GM12892 (cell line): ENCODE results near the gene MVP.

Experiments used
- POLR2A ChIP-seq: IDR thresholded peaks from 2 replicates; pipeline ENCODE4 v1.6.1; 2011; ENCODE audit warnings: low read depth, low read length, control low read depth
- TAF1 ChIP-seq: IDR thresholded peaks from 2 replicates; pipeline ENCODE4 v1.6.1; 2011; ENCODE audit warnings: low read depth, mild to moderate bottlenecking, control low read depth, low read length, borderline replicate concordance

DNA sequence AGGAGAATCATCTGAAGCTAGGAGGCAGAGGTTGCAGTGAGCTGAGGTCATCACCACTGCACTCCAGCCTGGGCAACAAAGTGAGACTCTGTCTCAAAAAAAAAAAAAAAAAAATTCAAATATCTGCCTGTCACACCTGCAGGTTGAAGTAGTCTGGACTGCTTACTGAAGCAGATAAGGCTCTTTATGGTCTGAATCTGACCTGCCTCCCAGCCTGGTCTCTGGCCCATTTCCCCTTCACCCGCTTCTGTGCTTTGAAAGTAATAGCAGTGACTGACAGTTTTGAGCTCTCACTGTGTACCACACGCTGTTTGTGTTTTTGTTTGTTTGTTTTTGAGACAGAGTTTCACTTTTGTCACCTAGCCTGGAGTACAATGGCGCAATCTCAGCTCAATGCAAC is 73.3 kb downstream of the MVP start:
- no peak for TF ChIP-seq TAF1
- no peak for TF ChIP-seq POLR2A
